Body of pancreas (tissue), 4 donors: ENCODE results near the gene CEP72.

Experiments
- CTCF ChIP-seq, 7 experiments: fragments of 450-650 bp in 4 of 7; fragments of 200-600 bp in 3 of 7; sonication (generic) in 3 of 7; IDR thresholded peaks; one replicate each; pipeline ENCODE4 v1.5.1; 2016 to 2019; ENCODE audit warnings: antibody characterized with exemption in 7 of 7
- POLR2A ChIP-seq, 3 donors: fragments of 450-650 bp; IDR thresholded peaks; one replicate each; pipeline ENCODE4 v1.6.1; 2016; ENCODE audit warnings: antibody characterized with exemption in 3 of 3, mild to moderate bottlenecking in 2 of 3

GRCh38 chr5:579211-579610, 32.9 kb upstream of the CEP72 start:
- TF ChIP-seq CTCF (IDR thresholded peaks at IDR 0.05) (no peak), POLR2A (IDR thresholded peaks at IDR 0.05) (no peak)
